ENCODE results near the gene ZBTB20. TPM values are rescaled to one million over a fixed set of nuclear protein-coding genes. Genes with fewer than 3 reads are reported as not detected.
A peak's percentile ranks its signal among the peaks of the same experiment; 100 is the strongest.

Gene ZBTB20
- total RNA-seq, 8 experiments from 2014 or later: 21.8 to 62.6 (median 39.5) TPM

DNA sequence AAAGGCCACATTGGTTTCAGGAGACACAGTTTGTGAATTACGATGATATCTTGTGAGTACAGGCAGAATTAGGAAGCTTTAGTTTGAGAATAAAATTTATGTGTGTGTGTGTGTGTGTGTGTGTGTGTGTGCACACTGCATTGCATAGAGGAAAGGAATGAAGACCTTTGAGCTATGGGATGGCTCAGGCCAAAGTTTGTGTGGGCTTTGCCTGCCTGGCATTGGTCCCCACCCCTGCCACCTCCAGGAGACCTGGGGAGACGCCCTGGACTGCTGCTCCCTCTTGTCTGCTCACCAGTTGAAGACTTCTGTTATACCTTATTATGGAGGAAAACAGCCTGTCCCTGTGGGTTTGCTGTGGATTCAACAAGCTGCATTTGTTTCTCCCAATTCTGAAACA is 816.1 kb downstream of the ZBTB20 start:
- no peak overlapping the region for H3K4me3 ChIP-seq
- WGBS, 10 experiments: 80 to 100% (median 100%) methylated on average over 1 to 2 of the region's 2 CpGs; no CpG with 5 or more reads in 4 of the 10 experiments
- in situ Hi-C loops (cut with MboI; ENCODE audit: low pct_unique_long_range_greater_than_20kb in 2 of 9, low sequenced_read_pairs in 9 of 9, unreplicated experiment in 9 of 9): no loop called here
- peaks cover 0 to 5% of the 10 kb centered on the region in 2 donors for H3K4me1 ChIP-seq (replicated peaks in 1 of 2)
- H3K27ac ChIP-seq: no peak overlapping the region
- ATAC-seq (replicated peaks in 6 of 8): no peak

DNA sequence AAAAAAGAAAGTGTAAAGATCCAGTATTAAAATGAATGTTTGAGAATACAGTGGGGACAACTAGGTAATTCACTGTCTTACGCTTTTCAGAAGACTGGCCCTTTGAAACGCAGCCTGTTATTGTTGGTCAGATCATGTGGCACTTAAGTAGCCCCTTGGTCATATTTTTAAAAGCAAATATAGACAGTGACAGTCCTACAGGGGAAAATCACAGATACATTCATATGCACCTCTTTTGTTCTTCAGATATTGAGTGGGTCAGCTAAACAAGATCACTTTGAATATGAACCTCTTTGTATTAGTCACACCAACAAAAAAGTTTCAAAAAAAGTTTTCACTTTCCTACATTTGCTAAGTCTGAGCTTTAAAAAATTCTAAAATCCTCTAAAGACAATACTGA is 817.3 kb downstream of the ZBTB20 start:
- no peak overlapping the region for H3K27ac ChIP-seq
- in situ Hi-C loops (cut with MboI; ENCODE audit: low pct_unique_long_range_greater_than_20kb in 2 of 9, low sequenced_read_pairs in 9 of 9, unreplicated experiment in 9 of 9): no loop called here
- ATAC-seq (replicated peaks in 6 of 8): no peak
- H3K4me1 ChIP-seq (replicated peaks in 1 of 2): peaks cover 0 to 5% of the 10 kb centered on the region in 2 donors
- 80 to 100% (median 100%) methylated on average over 1 to 2 of the region's 2 CpGs; no CpG with 5 or more reads in 1 of the 10 experiments for WGBS, 10 experiments
- no peak overlapping the region for H3K4me3 ChIP-seq

GRCh38 chr3:114328345-114328744 is 818.7 kb downstream of the ZBTB20 start:
- no peak overlapping the region for H3K27ac ChIP-seq
- in situ Hi-C loops (cut with MboI; ENCODE audit: low pct_unique_long_range_greater_than_20kb in 2 of 9, low sequenced_read_pairs in 9 of 9, unreplicated experiment in 9 of 9): no loop called here
- H3K4me3 ChIP-seq: no peak overlapping the region
- H3K4me1 ChIP-seq (replicated peaks in 1 of 2): peaks cover 0 to 2% of the 10 kb centered on the region in 2 donors
- WGBS, 10 experiments: 72 to 95% (median 88%) methylated on average over 3 of the region's 3 CpGs
- ATAC-seq (replicated peaks in 6 of 8): no peak

- ATAC-seq (replicated peaks in 6 of 8): no peak
- no peaks in the 10 kb centered on the region for H3K4me1 ChIP-seq (replicated peaks in 1 of 2)
- H3K4me3 ChIP-seq: no peak overlapping the region
- H3K27ac ChIP-seq: no peak overlapping the region
- WGBS, 10 experiments: 86 to 100% (median 98%) methylated on average over 1 to 4 of the region's 4 CpGs
- in situ Hi-C loops (cut with MboI; ENCODE audit: low pct_unique_long_range_greater_than_20kb in 2 of 9, low sequenced_read_pairs in 9 of 9, unreplicated experiment in 9 of 9): no loop called here
Measured at GRCh38 chr3:114327665-114328064, 819.4 kb downstream of the ZBTB20 start.

- 80 to 100% (median 100%) methylated on average over 1 to 3 of the region's 3 CpGs; no CpG with 5 or more reads in 1 of the 10 experiments for WGBS, 10 experiments
- no peak overlapping the region for H3K27ac ChIP-seq
- in situ Hi-C loops (cut with MboI; ENCODE audit: low pct_unique_long_range_greater_than_20kb in 2 of 9, low sequenced_read_pairs in 9 of 9, unreplicated experiment in 9 of 9): no loop called here
- no peak for ATAC-seq (replicated peaks in 6 of 8)
- no peak overlapping the region for H3K4me3 ChIP-seq
- no peaks in the 10 kb centered on the region for H3K4me1 ChIP-seq (replicated peaks in 1 of 2)
Measured at GRCh38 chr3:114323546-114324254, 823.4 kb downstream of the ZBTB20 start.

DNA sequence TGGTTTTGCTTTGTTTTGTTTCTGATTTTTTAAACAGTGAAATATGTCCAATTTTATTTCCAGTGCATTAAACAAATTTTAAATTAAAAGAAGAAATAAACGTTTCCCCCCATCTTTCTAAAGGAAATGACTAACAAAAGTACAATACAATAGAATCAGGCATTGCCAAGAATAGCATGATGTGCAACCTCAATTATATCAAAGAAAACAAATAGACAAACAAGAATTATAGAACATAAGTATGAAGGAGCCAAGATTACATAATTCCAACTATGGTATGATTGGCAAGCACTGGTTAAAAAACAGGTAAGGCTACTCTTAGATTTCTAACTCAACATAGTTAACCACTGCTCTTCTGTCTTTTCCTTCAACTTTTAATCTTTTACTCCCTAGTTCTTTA is 826.8 kb downstream of the ZBTB20 start:
- H3K4me3 ChIP-seq: no peak overlapping the region
- no peak for ATAC-seq (replicated peaks in 6 of 8)
- H3K27ac ChIP-seq: no peak overlapping the region
- in situ Hi-C loops (cut with MboI; ENCODE audit: low pct_unique_long_range_greater_than_20kb in 2 of 9, low sequenced_read_pairs in 9 of 9, unreplicated experiment in 9 of 9): no loop called here
- no peaks in the 10 kb centered on the region for H3K4me1 ChIP-seq (replicated peaks in 1 of 2)
- WGBS, 10 experiments: 0 to 100% (median 68%) methylated on average over 1 of the region's 1 CpG

GRCh38 chr3:114319453-114319852 is 827.6 kb downstream of the ZBTB20 start:
- Histone ChIP-seq H3K4me3 (no peak overlapping the region), H3K27ac (no peak overlapping the region), H3K4me1 (replicated peaks in 1 of 2) (no peaks in the 10 kb centered on the region)
- WGBS, 10 experiments: 0 to 90% (median 20%) methylated on average over 1 to 4 of the region's 4 CpGs; no CpG with 5 or more reads in 3 of the 10 experiments
- in situ Hi-C loops (cut with MboI; ENCODE audit: low pct_unique_long_range_greater_than_20kb in 2 of 9, low sequenced_read_pairs in 9 of 9, unreplicated experiment in 9 of 9): no loop called here
- peak in 6 of 8 experiments; percentile 59 to 99 (median 86) for ATAC-seq (replicated peaks in 6 of 8)

- ATAC-seq (replicated peaks in 6 of 8): no peak
- in situ Hi-C loops (cut with MboI; ENCODE audit: low pct_unique_long_range_greater_than_20kb in 2 of 9, low sequenced_read_pairs in 9 of 9, unreplicated experiment in 9 of 9): no loop called here
- H3K27ac ChIP-seq: no peak overlapping the region
- no peaks in the 10 kb centered on the region for H3K4me1 ChIP-seq (replicated peaks in 1 of 2)
- H3K4me3 ChIP-seq: no peak overlapping the region
- 67 to 100% (median 89%) methylated on average over 2 to 5 of the region's 5 CpGs; no CpG with 5 or more reads in 1 of the 10 experiments for WGBS, 10 experiments
Measured at GRCh38 chr3:114318295-114318694, 828.8 kb downstream of the ZBTB20 start.

DNA sequence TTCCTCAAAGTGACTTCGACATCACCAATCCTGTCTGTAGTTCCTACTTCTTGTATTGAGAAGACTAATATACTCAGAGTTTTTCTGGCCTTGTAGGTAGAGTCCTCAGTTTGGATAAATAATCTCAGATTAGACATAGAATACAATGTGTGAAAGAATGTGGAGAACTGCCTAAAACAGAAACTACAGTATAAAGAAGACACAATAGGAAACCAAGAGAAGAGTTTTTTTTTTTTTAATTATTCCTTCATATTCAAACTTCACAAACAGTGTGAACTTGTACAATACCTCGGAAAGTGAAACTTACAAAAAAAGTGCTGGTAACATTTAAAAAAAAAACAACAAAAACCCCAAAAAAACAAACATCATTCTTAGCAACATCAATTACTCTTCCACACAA is 832.8 kb downstream of the ZBTB20 start:
- 67 to 100% (median 93%) methylated on average over 1 to 2 of the region's 2 CpGs for WGBS, 10 experiments
- no peak overlapping the region for H3K4me3 ChIP-seq
- no peaks in the 10 kb centered on the region for H3K4me1 ChIP-seq (replicated peaks in 1 of 2)
- no peak for ATAC-seq (replicated peaks in 6 of 8)
- in situ Hi-C loops (cut with MboI; ENCODE audit: low pct_unique_long_range_greater_than_20kb in 2 of 9, low sequenced_read_pairs in 9 of 9, unreplicated experiment in 9 of 9): no loop called here
- H3K27ac ChIP-seq: no peak overlapping the region

GRCh38 chr3:114313426-114313825 is 833.7 kb downstream of the ZBTB20 start:
- in situ Hi-C loops (cut with MboI; ENCODE audit: low pct_unique_long_range_greater_than_20kb in 2 of 9, low sequenced_read_pairs in 9 of 9, unreplicated experiment in 9 of 9): no loop called here

GRCh38 chr3:114310695-114311094 is 836.4 kb downstream of the ZBTB20 start:
- no peak for ATAC-seq (replicated peaks in 6 of 8)
- Histone ChIP-seq H3K4me1 (replicated peaks in 1 of 2) (no peaks in the 10 kb centered on the region), H3K27ac (no peak overlapping the region), H3K4me3 (no peak overlapping the region)
- WGBS, 10 experiments: 25 to 100% (median 83%) methylated on average over 1 to 2 of the region's 2 CpGs; no CpG with 5 or more reads in 3 of the 10 experiments
- in situ Hi-C loops (cut with MboI; ENCODE audit: low pct_unique_long_range_greater_than_20kb in 2 of 9, low sequenced_read_pairs in 9 of 9, unreplicated experiment in 9 of 9): no loop called here

More at GRCh38 chr3:114313426-114313825, 833.7 kb downstream of the ZBTB20 start:
- Histone ChIP-seq H3K4me1 (replicated peaks in 1 of 2) (no peaks in the 10 kb centered on the region), H3K4me3 (no peak overlapping the region), H3K27ac (no peak overlapping the region)
- WGBS, 10 experiments: 91 to 100% (median 100%) methylated on average over 1 to 2 of the region's 2 CpGs; no CpG with 5 or more reads in 2 of the 10 experiments
- ATAC-seq (replicated peaks in 6 of 8): no peak

DNA sequence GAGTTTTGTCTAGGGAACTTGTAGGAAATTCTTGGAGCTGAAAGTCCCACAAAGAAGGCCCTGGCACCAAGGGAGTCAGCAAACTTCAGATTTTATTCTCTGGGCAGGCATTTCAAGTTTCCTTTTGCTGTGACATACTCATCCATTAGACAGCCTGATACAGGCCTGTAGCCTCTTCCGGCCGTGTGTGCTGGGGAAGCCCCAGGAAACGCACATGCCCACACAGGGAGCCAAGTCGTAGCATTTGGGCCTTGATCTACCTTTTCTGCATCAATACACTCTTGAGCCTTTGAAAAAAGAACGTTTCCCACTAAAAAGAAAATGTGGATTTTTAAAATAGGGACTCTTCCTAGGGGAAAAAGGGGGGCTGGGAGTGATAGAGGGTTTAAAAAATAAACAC is 838.3 kb downstream of the ZBTB20 start:
- H3K4me3 ChIP-seq: no peak overlapping the region
- 29 to 92% (median 76%) methylated on average over 1 to 5 of the region's 5 CpGs; no CpG with 5 or more reads in 1 of the 10 experiments for WGBS, 10 experiments
- in situ Hi-C loops (cut with MboI; ENCODE audit: low pct_unique_long_range_greater_than_20kb in 2 of 9, low sequenced_read_pairs in 9 of 9, unreplicated experiment in 9 of 9): no loop called here
- no peaks in the 10 kb centered on the region for H3K4me1 ChIP-seq (replicated peaks in 1 of 2)
- no peak overlapping the region for H3K27ac ChIP-seq
- no peak for ATAC-seq (replicated peaks in 6 of 8)

GRCh38 chr3:114308377-114308776 is 838.7 kb downstream of the ZBTB20 start:
- no peak overlapping the region for H3K4me3 ChIP-seq
- H3K4me1 ChIP-seq (replicated peaks in 1 of 2): no peaks in the 10 kb centered on the region
- no peak overlapping the region for H3K27ac ChIP-seq
- in situ Hi-C loops (cut with MboI; ENCODE audit: low pct_unique_long_range_greater_than_20kb in 2 of 9, low sequenced_read_pairs in 9 of 9, unreplicated experiment in 9 of 9): no loop called here
- 50 to 100% (median 100%) methylated on average over 1 to 2 of the region's 2 CpGs; no CpG with 5 or more reads in 3 of the 10 experiments for WGBS, 10 experiments
- ATAC-seq (replicated peaks in 6 of 8): no peak

GRCh38 chr3:114307832-114308231 is 839.3 kb downstream of the ZBTB20 start:
- Histone ChIP-seq H3K4me3 (no peak overlapping the region), H3K27ac (no peak overlapping the region), H3K4me1 (replicated peaks in 1 of 2) (no peaks in the 10 kb centered on the region)
- ATAC-seq (replicated peaks in 6 of 8): peak in 1 of 8 experiments; percentile 52
- in situ Hi-C loops (cut with MboI; ENCODE audit: low pct_unique_long_range_greater_than_20kb in 2 of 9, low sequenced_read_pairs in 9 of 9, unreplicated experiment in 9 of 9): no loop called here
- WGBS, 10 experiments: 40 to 100% (median 59%) methylated on average over 1 of the region's 3 CpGs; no CpG with 5 or more reads in 6 of the 10 experiments

All from motor neuron (in vitro differentiated cells).